GM21737 (cell line): ENCODE data around the gene KIAA1217.
"Not testable (repeated sequence)": the region's sequence is repeated elsewhere in the genome, so short reads cannot be mapped to it uniquely, and the experiment has no call there.

Experiments
- ATAC-seq: cut with Tn5 transposase; IDR thresholded peaks from one replicate; pipeline ENCODE4 v1.9.1; 2021; ENCODE audit warnings: mild to moderate bottlenecking, moderate library complexity; ENCODE audit not compliant: unreplicated experiment

KIAA1217 gene

DNA sequence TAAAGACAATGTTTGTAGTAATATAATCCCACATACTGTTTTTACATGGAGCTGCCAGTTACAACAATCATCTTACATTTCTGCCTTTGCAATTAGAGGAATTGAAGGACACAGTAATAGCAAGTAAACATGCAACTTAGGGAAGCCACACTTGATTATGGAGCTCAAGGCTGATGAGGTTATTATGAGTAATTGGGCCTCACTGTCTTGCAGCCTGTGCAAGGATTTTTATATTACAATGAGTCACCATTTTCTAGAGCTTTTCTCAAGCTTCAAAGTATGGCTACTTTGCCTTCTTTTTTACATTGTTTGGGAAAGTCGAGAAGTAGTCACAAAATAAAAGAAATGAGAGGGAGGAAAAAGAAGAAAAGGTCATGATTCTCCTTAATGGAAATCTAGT lies 226.4 kb downstream of the KIAA1217 start:
- ATAC-seq, result no peak

DNA sequence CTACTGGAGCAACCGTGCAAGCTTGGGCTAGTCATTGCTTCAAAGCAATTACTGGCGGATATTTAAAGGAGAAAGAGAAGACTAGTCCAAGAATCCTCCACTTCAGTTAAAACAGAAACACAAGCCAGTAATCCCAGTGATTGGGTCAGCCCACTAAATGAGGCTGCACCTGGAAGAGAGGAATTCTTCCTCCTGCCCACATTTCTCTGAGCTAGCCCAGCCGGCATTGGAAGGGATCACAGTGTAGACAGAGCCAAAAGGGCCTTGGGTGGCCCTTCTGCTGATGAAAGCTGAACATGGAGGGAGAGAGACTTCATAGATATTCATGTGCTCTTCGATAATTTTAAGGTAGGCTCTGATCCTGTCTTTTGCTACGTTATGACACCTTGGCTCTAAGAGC lies 228.4 kb downstream of the KIAA1217 start:
- no peak for ATAC-seq

DNA sequence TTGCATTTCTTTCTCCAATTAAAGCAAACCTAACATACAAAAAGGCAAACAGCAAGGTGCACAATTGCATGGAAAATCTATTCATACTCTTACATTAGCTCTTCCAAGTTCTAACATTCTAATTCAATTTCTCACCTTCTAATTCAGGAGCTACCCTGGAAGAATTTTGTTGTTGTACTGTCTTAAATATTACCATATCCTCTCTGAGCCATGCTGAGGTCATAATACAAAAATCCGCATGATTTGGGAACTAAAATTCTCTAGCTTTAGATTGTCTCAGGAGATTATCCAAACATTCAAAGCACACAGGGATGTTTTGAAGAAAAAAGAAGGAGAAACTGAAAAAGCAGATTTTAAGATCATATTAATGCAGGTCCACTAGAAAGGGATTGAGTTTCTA lies 229.9 kb downstream of the KIAA1217 start:
- ATAC-seq, result no peak

DNA sequence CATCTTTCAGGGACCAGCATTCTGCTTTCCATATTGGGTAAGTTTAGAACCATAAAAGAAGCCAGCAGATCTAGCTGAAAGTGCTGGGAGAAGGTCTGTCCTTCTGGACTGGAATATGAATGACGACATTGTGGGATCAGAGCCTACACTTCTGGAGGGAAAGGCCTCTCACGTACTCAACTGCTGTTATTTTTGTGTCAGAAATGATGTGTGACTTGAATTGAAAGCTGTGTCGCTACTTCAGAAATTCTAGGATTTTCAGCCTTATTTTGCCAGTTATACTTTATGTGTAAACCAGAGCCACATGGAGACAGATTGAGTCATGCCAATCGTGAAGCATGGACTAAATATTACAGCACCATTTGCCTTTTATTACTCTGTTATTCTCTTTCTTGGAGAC lies 231.0 kb downstream of the KIAA1217 start:
- ATAC-seq, result no peak

DNA sequence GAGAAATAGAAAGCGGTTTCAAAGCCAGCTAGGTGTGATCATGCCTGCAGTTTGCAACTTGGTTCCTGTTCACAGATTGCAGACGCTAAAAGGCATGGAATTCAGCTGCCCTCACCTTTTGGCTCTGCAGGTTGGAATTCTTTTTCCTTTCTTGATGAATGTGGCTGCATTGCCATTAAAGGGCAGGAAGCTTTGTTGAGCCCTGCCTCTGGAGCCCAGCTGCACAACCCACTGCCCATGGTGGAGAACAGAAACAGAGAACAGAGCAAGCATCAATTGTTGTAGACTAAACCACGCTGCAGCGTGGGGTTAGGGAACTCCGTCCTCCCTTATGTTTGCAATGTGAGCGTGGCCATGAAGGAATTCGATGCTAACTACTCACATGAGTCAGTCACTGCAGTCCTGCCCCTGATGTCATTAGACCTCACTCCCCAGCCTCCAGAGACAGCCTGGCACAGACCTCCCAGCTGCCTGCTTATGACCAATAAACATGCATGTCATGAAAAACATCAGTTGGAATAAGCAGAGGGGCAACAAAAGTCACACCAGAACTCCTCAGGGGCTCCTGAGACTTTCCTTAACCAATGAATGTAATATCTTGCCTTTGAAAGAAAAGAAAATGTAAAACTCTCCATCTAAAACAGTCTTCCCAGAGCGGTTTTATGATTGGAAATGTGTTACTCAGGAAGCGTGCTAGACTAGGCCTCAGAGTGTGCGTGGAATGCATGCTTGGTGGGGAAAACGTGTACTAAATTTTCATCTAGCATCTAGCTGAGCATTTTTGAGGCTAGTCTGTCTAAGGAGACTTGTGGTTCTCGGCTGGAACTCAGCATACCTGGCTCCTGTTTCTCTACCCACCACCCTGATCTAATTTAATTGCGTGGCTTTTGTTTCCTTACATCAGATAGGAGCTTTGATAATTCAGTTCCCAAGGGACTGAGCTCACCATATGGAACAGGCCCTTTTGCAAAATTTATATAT lies 232.2 kb downstream of the KIAA1217 start:
- no peak for ATAC-seq

DNA sequence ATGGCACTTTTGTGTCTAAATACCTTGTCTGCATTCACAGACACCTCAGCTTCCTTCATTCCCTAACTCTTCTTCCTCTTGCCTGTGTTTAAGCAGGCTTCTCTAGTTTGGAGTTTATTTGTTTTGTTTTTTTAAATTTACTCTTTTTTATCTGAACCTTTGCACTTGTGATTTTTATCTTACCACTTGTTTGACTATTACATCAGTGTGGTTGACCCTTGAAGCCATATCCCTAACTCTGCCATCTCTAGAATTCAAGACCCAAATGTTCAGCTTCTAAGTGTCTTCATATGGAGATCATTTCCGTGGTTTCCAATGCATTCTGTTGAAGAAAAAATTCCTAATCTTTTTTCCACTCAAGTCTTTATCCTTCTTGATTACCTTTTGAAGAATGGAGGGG lies 233.3 kb downstream of the KIAA1217 start:
- ATAC-seq, result no peak

DNA sequence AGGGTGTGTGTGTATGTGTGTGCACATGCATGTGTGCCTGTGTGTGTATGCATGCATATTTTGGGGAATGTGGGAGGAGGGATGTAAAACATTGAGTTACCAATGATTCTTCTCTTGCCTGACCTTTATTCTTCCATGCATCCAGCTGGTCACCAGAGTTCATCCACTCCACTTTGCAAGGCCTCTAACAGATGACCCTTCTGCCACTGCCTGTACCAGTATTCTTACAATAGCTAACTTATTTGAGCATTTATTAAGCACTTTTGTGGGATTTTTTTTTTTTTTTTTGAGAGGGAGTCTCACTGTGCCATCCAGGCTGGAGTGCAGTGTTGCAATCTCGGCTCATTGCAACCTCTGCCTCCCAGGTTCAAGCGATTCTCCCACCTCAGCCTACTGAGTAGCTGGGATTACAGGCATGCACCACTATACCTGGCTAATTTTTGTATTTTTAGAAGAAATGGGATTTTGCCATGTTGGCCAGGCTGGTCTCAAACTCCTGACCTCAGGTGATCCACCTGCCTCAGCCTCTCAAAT lies 233.8 kb downstream of the KIAA1217 start:
- ATAC-seq, result not testable (repeated sequence)

DNA sequence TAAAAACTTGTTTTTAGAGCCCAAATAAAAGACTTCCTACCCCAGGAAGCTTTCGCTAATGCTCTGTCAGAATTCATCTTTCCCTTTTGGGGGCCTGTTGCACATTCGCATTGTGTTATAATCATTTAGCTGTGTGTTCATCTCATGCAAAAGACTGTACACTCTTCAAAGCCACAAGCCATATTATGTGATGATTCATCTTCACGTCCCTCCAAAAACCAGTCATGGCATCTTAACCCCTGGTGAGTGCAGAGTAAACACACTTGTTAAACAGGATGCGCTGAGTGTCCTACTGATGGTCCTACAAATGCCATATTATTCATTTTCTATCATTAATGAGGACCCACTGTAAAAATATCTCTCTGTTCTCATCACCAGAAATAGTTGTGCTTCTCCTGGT lies 235.4 kb downstream of the KIAA1217 start:
- no peak for ATAC-seq

DNA sequence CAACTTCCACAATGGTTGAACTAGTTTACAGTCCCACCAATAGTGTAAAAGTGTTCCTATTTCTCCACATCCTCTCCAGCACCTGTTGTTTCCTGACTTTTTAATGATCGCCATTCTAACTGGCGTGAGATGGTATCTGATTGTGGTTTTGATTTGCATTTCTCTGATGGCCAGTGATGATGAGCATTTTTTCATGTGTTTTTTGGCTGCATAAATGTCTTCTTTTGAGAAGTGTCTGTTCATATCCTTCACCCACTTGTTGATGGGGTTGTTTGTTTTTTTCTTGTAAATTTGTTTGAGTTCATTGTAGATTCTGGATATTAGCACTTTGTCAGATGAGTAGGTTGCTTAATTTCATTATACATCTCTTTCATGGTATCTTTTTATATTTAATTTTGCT lies 237.0 kb downstream of the KIAA1217 start:
- ATAC-seq, result not testable (repeated sequence)

DNA sequence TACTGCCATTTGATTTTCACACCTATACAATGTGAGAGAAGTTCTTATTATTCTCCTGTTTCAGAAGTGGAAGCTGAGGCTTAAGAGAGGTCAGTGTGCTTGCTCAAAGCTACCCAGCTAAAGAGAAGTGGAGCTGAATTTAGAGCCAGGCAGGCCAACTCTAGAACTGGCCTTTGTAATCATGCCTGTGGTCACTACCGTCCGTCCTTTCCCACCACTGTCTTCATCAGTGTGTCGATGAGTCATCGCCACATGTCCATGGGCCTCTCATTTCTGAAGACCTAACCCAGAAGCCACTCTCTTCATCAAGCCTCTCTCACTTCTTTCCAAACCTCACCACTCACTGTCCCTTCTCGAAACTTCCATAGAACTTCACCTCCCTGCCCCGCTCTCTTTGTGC lies 237.8 kb downstream of the KIAA1217 start:
- ATAC-seq, result no peak

DNA sequence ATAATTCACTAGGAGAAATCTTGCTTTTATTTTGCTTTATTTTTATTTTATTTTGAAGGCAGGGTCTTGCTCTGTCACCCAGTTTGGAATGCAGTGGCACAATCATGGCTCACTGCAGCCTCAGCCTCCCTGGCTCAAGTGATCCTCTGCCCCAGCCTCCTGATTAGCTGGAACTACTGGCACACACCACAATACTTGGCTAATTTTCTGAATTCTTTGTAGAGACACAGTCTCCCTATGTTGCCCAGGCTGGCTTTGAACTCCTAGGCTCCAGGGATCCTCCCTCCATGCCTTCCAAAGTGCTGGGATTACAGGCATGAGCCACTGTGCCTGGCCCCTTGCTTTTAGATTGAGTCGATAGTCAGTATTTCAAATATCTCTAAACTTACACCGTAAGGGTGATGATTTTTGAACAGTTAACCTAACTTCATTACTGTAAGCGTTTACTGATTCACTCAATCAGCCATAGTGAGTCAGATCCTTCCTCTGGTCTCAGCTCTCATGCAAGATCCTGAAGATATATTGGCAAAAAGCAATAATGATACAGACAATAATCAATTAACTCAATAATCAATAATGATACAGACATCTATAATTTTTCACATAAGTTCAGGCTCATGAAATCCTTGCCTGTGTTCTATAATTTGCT lies 239.5 kb downstream of the KIAA1217 start:
- ATAC-seq, result no peak

DNA sequence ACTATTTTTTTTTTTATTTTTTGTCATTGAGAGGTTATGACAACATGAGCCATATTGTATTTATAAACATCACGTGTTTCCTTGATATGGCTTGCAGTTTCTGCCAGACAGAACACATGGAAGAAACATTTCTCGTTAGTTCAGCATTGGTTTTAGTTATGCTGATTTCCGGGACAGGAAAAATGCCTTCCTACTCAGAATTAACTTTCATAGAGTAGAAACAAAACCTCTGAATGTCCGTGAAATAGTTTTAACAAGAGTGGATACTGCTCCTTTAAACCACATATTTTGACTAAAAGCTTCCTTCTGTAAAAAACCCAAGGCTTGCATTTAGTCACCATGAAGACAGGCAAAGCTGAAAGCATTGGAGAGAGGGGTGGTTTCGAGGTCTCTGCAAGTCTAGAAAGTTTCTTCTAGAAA lies 240.4 kb downstream of the KIAA1217 start:
- peak; percentile 74 for ATAC-seq

DNA sequence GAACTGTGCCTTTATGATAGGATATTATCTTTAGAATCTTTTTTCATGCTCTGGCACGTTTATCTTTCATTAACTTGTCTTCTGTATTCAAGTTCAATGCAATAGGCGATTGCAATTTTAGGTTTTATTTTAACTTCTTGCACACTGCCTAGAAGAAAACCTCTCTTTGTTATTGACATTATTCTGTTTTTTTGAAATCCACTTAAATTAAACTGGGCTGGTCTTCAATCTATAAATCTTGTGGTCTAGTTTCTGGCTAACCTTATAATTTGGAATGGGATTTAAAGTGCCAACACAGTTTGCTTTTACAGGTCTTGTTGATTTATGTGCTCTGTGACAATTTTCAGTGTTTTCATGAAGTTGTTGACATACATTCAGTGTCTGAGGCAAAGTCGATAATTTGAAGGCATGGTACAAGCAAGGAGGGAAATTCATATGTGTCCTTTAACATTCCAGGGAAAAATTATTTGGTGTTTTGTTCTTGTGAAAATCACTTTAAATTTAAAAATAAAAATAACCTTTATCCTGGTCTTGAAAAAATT lies 240.9 kb downstream of the KIAA1217 start:
- ATAC-seq, result no peak

DNA sequence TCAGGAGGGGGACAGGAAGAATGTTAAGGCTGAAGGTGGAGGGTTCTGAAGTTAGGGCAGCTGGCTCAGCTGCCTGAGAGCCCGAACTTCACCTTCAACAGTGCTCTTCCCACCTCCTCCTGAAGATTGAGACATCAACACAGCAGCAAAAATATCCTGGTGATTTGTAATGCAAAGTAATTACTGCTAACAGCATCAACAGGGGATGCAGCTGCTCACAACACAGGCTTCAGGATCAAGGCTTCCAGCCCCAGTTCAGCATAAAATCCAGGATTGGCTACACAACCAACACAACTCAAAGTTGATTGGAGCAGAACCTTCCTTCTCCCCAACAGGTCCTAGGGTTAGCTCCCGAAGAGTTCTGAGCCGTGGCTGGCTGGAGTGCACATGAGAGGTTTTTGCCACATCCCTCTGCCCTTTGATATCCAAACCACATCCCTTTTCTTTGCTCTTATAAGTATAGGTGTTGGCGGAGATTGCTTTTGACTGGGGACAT lies 242.4 kb downstream of the KIAA1217 start:
- no peak for ATAC-seq

DNA sequence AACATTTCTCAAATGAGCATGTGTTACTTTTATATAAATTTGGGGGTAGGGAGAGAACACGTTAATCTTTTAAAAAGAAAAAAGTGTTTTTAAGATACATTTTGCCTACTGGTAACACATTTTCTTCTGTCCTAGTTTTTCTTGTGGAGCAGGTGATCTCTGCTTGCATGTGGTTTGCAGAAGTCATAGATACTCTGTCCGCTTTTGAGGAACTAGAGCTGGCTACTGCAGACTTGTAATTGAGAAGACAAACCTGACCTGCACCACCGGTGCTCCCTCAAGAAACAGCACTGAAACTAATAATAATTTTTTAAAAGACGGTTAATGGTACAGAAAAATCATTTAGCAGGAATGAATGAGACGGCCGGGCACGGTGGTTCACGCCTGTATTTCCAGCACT lies 243.1 kb downstream of the KIAA1217 start:
- ATAC-seq, result no peak

DNA sequence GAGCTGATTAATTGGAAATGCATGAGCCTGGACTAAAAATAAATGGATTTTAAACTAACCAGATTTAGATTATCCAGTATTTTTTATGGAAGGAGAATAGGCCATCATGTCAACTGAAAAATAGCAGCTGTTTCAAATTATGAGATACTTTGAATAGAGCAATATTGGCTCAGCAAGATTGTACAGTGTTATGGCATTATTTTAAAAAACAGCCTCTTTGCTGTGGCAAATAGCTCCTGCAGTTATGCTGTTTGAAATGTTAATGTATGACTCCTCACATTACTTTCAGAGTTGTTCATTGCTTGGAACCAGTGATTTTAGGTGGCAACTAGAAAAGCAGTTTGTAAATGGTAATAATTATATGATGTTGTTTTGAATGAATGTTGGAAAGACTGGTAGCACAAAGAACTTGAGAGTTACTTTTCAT lies 244.5 kb downstream of the KIAA1217 start:
- ATAC-seq, result no peak

DNA sequence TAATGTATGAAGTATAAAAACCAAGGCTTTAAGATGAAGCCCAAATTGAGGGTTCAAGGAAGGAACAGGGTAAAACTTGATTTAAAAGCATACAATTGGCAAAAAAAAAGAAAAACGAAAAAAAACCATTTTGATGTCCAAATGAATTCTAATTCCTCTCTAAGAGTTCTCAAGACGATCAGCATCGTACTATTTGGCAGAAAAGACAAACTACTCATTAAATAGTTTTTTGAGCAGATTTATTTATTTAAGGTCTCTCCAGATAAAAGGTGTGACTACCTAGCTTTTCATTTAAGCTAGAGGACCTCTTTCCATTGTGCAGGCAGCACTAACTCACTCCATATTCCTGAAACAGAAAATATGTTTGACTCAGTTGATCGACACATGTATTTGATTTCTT lies 245.0 kb downstream of the KIAA1217 start:
- no peak for ATAC-seq

DNA sequence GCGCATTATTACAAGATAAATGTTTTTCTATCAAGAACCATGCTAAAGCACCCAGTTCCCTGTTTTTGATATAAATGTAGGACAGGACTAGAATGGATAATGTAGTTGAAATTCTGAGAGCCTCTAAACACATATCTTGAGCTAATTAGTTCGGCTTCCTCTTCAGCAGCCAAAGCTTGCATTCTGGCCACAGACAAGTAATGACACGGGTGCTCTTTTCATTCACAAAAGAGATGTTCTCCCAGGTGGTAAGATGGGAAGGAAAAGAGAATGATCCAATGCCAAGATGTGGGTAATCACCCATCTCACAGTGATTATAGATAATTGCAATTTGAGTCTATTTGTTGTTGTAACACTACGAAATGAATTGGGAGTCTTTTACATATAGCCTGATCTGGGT lies 246.5 kb downstream of the KIAA1217 start:
- no peak for ATAC-seq

DNA sequence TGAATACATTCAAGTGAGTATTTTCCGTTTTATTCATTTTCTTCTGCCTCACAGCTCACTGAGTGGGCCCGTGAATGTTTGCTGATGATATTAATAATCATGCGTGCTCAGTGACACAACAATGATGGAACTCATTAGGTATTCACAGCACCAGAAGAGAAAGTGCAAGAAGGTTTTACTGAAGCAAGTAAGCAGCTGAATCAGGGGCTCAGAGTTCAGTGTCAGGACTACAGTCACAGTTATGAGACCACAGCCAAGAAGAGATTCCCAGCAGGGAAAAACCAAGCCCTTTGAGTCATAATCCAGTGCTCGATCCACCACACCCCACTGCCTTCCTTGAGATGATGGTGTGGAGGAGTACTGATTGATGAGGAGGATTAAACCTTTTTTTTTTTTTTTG lies 247.4 kb downstream of the KIAA1217 start:
- ATAC-seq, result no peak

DNA sequence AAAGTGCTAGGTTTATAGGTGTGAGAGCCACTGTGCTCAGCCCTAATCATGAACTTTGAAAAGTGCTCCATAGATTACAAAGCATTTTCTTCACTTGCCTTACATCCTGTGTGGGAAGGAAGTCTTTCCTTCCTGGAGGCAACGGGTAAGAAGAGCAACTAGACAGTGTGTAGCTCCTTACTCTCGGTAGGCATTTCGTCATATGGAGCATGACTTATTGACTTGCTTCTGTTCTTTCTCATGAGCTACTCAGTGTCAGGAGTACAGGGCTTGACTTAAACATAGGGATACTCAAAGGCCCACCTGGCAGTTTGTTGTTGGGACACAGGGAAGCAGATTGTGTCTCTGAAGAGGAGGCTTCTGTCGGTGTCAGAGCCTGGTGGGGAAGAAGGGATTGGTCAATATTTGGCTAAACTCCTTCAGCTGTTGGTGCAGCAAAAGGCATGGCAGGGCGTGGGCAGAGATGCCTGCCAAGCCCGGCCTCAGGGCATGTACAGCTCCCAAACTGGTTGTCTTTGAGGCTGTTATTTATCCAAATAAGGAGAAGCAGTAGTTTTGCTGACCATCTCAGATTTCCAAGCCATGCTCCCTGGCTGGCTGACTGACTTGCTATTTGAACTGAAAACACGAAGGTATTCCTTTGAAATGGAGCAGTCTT lies 248.9 kb downstream of the KIAA1217 start:
- ATAC-seq, result no peak

DNA sequence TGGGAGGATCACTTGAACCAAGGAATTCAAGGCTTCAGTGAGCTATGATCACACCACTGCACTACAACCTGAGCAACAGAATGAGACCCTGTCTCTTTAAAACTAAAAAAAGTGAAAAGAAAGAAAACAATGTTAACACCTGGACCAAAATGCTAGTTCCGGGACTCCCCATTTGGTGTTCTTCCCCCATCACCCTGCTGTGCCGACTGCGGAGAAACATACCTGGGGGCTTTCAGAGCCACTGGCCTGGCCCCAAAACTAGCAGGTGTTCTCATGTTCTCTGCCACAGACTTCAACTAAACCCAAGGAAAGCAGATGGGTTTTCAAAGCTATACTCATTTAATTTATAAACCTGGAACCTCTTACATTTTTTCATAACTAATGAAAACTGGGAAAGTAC lies 250.9 kb downstream of the KIAA1217 start:
- no peak for ATAC-seq
